Ishikawa (cell line): ENCODE results near the gene GTF2F1.

Source experiments
- CEBPB ChIP-seq: IDR thresholded peaks from 2 replicates; pipeline ENCODE4 v1.6.1; 2012
- CREB1 ChIP-seq: IDR thresholded peaks from 2 replicates; pipeline ENCODE4 v1.6.1; 2012; ENCODE audit warnings: low read depth
- EGR1 ChIP-seq: IDR thresholded peaks from 2 replicates; pipeline ENCODE4 v1.6.1; 2012
- EP300 ChIP-seq: IDR thresholded peaks from 2 replicates; pipeline ENCODE4 v1.6.1; 2012; ENCODE audit warnings: borderline replicate concordance
- FOXM1 ChIP-seq: IDR thresholded peaks from 2 replicates; pipeline ENCODE4 v1.6.1; 2012; ENCODE audit warnings: low read depth, borderline replicate concordance
- NFIC ChIP-seq: IDR thresholded peaks from 2 replicates; pipeline ENCODE4 v1.6.1; 2012
- RAD21 ChIP-seq: IDR thresholded peaks from 2 replicates; pipeline ENCODE4 v1.6.1; 2012; ENCODE audit warnings: low read depth
- TAF1 ChIP-seq: IDR thresholded peaks from 2 replicates; pipeline ENCODE4 v1.6.1; 2012; ENCODE audit warnings: low read depth, mild to moderate bottlenecking
- TCF12 ChIP-seq: IDR thresholded peaks from 2 replicates; pipeline ENCODE4 v1.6.1; 2012; ENCODE audit warnings: low read depth
- TEAD4 ChIP-seq: IDR thresholded peaks from 2 replicates; pipeline ENCODE4 v1.6.1; 2012
- YY1 ChIP-seq: IDR thresholded peaks from 2 replicates; pipeline ENCODE4 v1.6.1; 2012; ENCODE audit warnings: low read depth
- ZBTB7A ChIP-seq: IDR thresholded peaks from 2 replicates; pipeline ENCODE4 v1.6.1; 2012; ENCODE audit warnings: low read depth
- TF ChIP-seq, protein P1 (sequence below): IDR thresholded peaks from 2 replicates; pipeline ENCODE4 v1.6.1; 2012; ENCODE audit warnings: low read depth, mild to moderate bottlenecking
- TF ChIP-seq, protein P2 (sequence below): IDR thresholded peaks from 2 replicates; pipeline ENCODE4 v1.6.1; 2012
- TF ChIP-seq, protein P3 (sequence below): IDR thresholded peaks from 2 replicates; pipeline ENCODE4 v1.6.1; 2012

The GTF2F1 gene

DNA sequence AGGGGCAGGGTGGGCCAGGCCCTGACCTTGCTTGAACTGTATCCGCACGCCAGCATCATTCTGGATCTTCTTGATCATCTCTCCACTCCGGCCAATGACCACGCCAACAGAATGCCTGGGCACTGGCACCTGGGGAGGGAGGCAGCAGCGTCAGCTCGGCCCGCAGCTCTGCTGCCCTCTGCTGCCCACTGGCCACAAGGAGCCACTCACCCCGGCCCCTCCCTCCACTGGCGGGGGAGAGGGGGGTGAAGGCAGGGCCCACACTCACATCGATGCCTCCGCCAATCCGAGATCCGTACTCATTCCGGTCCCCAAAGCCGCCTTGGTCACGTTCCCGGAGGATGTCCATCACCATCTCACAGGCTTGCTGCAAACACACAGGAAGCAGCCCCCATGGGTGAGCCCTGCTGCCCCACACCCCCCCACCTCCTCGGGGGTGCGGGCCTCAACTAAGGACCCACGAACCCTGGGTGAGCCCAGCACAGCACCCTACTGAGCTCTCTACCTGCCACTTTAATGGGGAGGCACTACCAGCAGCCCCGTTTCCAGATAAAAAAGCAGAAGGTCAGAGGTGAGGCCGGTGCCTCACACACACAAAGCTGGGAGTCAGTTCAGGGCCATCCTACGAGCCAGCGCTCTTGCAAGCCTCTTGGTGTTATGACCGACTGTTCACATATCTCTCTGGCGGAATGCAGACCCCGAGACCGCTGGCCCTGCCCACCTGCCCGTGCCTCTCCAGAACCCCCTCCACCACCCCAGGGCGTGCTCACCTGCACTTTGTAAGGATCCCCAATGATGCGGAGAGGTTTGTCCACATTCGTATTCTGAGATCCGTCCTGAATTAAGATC lies 25.0 kb upstream of the GTF2F1 start:
- TF ChIP-seq ZBTB7A (0 out of 2 replicates have a peak, but pooled peaks have one; percentile 27), YY1 (no peak)

DNA sequence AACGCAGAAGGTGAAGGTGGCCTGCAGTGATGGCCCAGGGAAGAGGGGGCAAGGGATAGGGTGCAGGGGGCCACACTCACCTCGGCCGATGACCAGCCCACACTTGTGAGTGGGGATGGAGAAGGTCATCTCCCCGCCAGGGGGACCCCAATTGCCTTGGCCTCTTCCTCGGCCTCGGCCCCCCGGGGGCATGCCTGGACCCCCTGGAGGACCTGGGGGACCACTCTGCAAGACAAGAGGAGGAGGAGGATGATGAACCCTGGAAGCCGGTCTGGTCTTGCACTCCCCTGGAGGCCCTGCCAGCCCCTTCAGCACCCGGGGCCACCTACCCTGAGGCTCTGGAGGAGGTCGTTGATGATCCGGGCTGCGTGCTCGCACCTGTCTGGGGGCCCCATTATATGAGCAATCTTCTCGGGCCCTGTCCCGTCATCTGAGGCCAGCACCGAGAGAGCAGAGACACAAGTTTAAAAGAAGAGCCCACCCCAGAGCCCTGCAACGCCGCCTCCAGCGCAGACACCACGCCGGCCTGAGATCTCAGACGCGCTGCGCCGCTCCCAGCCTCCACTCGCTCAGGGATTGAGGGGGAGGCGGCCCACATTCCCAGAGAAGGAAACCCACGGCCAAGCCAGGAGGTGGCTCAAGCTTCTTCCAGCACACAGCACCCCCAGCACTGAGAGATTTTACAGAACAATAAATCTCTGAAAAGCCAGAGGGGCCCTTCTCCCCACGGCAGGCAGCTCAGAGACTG lies 23.9 kb upstream of the GTF2F1 start:
- TF ChIP-seq TEAD4 = no peak
- no peak for TF ChIP-seq YY1
- no peak for TF ChIP-seq TAF1
- TF ChIP-seq EGR1 = no peak
- TF ChIP-seq FOXM1 = no peak
- TF ChIP-seq, protein P1, sequence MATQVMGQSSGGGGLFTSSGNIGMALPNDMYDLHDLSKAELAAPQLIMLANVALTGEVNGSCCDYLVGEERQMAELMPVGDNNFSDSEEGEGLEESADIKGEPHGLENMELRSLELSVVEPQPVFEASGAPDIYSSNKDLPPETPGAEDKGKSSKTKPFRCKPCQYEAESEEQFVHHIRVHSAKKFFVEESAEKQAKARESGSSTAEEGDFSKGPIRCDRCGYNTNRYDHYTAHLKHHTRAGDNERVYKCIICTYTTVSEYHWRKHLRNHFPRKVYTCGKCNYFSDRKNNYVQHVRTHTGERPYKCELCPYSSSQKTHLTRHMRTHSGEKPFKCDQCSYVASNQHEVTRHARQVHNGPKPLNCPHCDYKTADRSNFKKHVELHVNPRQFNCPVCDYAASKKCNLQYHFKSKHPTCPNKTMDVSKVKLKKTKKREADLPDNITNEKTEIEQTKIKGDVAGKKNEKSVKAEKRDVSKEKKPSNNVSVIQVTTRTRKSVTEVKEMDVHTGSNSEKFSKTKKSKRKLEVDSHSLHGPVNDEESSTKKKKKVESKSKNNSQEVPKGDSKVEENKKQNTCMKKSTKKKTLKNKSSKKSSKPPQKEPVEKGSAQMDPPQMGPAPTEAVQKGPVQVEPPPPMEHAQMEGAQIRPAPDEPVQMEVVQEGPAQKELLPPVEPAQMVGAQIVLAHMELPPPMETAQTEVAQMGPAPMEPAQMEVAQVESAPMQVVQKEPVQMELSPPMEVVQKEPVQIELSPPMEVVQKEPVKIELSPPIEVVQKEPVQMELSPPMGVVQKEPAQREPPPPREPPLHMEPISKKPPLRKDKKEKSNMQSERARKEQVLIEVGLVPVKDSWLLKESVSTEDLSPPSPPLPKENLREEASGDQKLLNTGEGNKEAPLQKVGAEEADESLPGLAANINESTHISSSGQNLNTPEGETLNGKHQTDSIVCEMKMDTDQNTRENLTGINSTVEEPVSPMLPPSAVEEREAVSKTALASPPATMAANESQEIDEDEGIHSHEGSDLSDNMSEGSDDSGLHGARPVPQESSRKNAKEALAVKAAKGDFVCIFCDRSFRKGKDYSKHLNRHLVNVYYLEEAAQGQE = no peak
- no peak for TF ChIP-seq ZBTB7A
- TF ChIP-seq, protein P2, sequence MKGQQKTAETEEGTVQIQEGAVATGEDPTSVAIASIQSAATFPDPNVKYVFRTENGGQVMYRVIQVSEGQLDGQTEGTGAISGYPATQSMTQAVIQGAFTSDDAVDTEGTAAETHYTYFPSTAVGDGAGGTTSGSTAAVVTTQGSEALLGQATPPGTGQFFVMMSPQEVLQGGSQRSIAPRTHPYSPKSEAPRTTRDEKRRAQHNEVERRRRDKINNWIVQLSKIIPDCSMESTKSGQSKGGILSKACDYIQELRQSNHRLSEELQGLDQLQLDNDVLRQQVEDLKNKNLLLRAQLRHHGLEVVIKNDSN = no peak
- TF ChIP-seq, protein P3, sequence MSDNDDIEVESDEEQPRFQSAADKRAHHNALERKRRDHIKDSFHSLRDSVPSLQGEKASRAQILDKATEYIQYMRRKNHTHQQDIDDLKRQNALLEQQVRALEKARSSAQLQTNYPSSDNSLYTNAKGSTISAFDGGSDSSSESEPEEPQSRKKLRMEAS = no peak
- TF ChIP-seq EP300 = no peak
- no peak for TF ChIP-seq RAD21
- TF ChIP-seq CEBPB = no peak
- no peak for TF ChIP-seq NFIC
- no peak for TF ChIP-seq CREB1
- no peak for TF ChIP-seq TCF12

DNA sequence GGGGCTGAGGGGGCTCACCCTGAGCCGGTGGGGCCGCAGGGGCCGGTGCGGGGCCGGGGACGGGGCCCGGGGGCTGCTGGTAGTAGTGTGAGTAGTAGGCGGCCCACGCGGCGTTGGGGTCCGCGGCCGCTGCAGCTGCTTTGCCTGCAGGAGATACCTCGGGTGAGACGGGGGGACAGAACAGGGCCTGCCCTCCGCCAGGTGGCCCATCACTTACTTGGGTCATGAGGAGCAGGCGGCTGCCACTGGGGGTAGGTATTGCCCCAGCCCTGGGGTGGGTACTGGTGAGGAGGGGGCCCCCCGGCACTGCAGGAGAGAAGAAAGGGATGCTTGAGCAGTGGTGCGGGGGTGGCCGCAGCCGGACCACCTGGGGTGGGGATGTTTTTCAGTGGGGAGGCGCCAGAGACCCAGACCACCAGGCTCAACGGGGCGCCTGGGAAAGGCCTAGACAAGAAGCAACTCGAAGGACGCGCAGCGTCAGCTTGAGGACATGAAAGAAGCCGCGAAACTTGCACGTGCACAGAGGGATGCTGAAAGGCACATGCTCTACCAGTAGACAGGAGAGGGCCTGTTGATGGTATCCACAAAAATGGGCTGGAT lies 22.7 kb upstream of the GTF2F1 start:
- no peak for TF ChIP-seq RAD21

DNA sequence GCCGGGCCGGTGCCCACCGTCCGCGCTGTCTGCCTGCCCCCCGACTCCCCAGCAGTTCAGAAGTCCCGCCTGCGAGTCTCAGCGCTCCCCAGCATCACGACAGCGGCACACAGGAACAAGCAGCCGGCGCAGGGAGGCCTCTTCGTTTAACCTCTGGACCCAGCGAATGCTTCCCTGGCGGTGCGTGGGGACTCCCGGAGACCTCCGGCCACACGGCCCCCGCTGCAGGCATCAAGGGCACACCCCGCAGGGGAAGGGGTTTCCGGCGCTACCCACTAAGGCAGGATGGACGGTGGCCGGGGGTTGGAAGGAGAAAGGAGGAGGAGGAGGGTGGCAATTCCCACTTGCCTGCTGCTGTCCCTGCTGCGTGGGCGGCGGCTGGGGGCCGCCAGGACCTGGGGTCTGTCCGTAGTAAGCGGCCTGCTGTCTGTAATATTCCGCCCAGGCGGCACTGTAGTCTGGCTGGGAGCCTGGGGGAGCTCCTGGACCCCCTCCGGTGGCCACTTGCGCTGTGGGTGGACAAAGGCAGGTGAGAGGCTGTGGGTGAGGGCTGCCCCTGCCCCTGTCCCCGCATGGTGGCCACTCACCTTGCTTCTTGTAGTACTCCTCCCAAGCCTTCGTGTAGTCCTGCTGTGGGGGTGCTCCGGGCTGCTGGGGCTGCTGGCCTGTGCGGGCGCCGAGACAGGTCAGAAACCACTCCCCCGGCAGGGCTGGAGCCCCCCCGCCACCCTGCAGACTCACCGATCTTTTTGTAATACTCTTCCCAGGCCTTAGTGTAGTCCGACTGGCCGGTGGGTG lies 22.0 kb upstream of the GTF2F1 start:
- TF ChIP-seq EGR1 (no peak), TCF12 (no peak), ZBTB7A (no peak), YY1 (no peak), TAF1 (no peak), CEBPB (no peak), TEAD4 (no peak), NFIC (no peak), RAD21 (no peak), FOXM1 (no peak), CREB1 (no peak), EP300 (no peak)
- TF ChIP-seq, protein P1 = no peak
- TF ChIP-seq, protein P2 = no peak
- TF ChIP-seq, protein P3 = no peak
